SKM-1 (cell line): ENCODE data around the gene LIN7B.
"Not testable (repeated sequence)": the region's sequence is repeated elsewhere in the genome, so short reads cannot be mapped to it uniquely, and the experiment has no call there.

Experiments used
- DNase-seq: peaks from one replicate; lab custom pipeline; 2025; ENCODE audit not compliant: unreplicated experiment; lab: John Stamatoyannopoulos, UW

Gene LIN7B

DNA sequence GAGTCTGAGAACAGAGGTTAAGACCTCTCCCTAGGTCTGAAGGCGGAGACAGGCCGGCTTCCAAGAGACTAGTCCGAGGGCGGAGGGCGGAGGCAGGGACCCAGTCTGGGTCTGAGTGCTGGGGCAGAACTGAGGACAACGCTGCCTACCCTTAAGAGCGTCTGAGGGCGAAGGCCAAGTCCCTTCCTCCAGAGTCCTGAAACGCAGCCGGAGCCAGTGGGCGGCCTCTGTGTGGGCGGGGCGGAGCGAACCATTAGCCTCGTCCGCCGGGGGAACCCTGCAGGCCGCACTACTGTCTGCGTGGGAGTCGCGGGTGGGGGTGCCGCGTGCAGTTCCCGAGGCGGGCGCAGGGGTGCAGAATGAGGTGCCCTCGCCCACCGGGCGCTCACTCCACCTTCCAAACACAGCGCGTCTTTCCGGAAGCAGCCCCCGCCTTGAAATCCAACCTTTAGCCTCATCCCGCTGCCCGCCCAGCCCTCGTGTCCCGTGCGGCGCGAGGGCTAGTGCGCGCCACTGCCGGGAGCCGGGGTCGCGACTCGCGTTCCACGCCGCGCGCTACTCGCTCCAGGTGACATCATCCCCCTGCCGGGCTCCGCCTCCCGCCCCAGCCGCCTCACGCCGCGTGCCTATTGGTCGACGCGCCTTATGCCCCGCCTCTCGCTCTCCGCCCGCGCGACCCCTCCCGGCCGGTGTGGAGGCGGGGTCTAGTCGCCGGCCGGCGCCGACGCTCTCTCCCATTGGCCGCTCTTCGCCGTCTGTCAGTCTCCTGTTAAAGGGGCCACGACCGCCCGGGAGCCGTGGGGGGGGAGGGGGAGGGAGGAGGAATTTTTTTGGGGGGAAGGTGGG lies 4.6 kb downstream of the LIN7B start, which contains the start of gene C19orf73:
Gene C19orf73 (minus strand): TSS at position 579 of the 846 bp plus-strand sequence. CDS start 121 bp downstream, at position 458.
- peak; percentile 55 for DNase-seq

DNA sequence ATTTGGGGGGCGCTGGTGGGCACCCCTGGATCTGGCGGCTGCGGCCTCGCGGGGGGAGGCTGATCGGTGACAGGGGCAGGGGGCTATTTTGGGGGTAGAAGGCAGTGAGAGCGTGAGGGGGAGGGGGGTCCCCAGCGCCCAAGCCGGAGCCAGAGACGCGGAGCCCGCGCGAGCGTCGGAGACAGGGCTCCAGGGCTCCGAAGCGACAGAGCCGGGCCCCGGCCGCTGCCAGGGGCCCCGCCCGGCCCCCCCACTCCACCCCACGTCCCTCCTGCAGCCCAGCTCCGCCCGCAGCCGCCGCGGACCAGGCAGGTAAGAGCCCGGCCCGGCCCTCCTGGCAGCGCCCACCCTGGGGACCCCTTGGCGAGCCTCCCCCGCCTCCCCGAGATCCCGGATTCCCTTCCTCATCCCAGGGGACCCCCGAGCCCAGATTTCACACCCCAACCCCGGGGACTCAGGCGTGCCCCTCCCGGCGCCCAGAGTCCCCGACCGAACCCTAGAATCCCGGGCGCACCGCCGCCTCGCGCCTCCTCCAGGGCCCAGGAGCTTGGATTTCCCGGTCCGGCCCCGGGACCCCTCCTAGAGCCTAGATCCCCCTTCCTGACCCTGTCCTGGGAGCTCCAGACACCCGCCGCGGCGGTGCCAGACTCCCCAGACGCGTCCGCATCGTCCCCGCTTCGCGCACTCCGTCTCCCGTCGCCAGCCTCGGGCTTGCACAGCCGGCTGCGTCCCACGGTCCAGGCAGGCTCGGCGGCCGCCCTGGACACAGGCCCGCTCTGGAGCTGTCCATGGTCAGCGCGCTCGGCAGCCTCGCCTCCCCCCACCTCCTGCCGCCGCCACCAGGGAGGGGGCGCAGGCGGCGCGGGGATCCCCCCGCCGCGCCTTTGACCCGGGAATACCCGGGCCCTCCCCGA lies 5.5 kb downstream of the LIN7B start, which contains the start of gene PPFIA3:
Gene PPFIA3 (plus strand): TSS at position 134 of the 914 bp plus-strand sequence. CDS start 8,330 bp downstream, outside the sequence.
- DNase-seq, result no peak

DNA sequence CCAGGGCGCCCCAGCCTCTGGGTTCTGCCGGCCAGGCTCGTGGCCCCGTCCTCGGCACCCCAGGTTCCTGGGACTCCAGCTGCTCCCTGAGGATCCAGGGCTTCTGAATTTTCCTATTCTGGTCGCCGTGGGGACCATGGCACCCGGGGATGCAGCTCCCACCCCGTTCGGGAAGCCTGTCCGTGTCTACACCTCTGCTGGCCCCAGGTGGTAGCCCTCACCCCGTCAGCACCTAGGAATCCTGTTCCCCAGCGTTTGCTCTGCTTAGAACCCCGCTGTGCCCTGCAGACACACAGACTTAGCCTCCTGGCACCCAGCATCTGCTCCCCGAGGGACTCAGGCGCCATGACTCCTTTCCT lies 6.1 kb downstream of the LIN7B start:
- DNase-seq, result no peak

DNA sequence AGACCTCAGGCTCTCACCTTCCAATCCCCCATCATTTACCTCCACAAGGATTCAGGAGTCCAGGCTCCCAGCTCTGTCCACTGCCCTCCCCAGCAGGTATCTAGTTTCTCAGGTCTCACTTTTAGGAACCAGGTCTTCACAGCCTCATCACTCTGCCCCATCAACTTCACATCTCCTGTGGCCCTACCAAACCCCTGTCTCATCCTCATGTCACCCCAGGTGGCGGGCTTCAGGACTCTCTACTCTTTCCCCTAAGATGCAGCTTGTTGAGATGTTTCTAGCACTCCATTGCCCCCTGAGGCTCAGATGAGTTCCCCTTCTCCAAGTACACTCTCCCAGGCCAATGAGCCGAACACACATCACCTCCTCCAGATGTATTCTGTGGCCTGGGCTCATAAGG lies 6.7 kb downstream of the LIN7B start:
- DNase-seq, result no peak

DNA sequence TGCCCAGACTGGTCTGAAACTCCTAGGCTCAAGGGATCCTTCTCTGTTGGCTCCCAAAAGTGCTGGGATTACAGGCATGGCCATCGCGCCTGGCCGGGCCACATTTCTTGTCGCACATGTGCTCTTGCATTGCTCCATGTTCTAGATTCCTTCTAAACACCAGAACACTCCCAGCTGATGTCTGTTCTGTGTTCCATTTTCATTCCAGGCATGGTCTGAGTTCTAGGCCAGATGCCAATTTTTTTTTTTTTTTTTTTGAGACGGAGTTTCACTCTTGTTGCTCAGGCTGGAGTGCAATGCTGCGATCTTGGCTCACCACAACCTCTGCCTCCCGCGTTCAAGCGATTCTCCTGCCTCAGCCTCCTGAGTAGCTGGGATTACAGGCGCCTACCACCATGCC lies 7.7 kb downstream of the LIN7B start:
- not testable (repeated sequence) for DNase-seq

DNA sequence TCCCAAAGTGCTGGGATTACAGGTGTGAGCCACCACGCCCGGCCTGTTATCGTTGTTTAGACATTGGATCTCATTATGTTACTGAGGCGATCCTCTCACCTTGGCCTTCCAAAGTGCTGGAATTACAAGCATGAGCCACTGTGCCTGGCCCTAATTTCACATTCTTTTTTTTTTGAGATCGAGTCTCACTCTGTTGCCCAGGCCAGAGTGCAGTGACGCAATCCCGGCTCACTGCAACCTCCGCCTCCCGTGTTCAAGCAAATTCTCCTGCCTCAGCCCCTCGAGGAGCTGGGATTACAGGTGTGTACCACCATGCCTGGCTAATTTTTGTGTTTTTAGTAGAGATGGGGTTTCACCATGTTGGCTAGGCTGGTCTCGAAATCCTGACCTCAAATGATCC lies 9.1 kb downstream of the LIN7B start:
- DNase-seq, result not testable (repeated sequence)

DNA sequence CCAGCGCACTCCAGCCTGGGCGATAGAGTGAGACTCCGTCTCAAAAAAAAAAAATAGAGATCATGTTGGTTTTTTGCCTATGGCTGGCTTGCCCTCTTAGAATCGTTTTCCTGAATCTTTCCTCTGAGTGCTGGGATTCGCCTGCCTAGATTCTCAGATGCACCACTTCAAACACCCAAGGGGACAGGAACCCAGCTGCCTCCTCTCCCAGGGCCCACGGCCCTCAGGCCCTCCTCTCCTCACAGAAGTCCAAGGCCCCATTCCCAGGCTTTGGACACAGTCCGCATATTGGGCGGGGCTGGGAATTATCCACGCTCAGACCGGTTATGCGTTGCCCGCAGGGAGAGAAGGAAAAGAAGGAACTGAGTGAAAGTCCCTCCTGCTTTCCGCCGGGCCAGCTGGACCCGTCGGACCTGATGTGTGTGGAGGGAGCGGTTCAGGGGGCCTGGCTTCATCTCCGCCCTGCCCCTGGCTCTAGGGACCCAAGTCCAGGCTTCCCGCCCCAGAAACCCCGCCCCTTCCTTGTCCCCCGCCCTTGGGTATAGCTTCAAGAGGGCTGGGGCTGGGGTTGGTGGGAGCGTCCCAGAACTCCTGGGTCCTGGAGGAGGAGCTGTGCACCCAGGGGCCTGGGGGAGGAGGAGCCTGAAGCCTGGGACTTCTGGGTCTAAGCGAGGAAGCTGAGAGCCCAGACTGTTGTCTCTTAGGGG lies 11.0 kb downstream of the LIN7B start:
- no peak for DNase-seq

DNA sequence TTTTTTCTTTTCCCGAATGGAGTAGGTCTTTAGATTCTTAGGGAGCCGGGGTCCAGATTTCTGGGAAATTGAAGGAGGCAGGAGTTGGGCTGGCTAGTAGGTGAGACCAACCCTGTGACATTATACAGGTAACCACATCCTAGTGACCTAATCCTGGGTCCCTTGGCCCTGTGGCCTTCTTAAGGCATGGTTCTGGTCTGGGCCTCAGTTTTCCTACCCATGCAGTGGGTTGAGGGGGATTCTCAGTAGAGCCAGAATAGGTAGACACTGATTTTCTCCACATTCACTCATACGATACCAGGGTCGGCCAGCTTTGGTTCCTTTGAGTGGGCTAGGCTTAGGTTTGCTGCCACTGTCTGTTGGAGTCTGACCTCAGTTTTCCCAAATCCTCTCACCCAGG lies 12.4 kb downstream of the LIN7B start:
- no peak for DNase-seq

DNA sequence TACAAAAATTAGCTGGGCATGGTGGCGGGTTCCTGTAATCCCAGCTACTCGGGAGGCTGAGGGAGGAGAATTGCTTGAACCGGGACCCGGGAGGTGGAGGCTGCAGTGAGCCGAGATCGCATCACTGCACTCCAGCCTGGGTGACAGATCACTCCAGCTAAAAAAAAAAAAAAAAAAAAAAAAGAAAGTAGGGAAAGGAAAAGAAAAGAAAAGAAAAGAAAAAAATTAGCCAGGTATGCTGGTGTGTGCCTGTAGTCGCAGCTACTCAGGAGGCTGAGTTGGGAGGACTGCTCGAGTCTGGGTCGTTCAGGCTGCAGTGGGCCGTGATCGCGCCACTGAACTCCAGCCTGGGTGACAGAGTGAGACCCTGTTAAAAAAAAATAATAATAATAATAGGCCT lies 13.1 kb downstream of the LIN7B start:
- not testable (repeated sequence) for DNase-seq

DNA sequence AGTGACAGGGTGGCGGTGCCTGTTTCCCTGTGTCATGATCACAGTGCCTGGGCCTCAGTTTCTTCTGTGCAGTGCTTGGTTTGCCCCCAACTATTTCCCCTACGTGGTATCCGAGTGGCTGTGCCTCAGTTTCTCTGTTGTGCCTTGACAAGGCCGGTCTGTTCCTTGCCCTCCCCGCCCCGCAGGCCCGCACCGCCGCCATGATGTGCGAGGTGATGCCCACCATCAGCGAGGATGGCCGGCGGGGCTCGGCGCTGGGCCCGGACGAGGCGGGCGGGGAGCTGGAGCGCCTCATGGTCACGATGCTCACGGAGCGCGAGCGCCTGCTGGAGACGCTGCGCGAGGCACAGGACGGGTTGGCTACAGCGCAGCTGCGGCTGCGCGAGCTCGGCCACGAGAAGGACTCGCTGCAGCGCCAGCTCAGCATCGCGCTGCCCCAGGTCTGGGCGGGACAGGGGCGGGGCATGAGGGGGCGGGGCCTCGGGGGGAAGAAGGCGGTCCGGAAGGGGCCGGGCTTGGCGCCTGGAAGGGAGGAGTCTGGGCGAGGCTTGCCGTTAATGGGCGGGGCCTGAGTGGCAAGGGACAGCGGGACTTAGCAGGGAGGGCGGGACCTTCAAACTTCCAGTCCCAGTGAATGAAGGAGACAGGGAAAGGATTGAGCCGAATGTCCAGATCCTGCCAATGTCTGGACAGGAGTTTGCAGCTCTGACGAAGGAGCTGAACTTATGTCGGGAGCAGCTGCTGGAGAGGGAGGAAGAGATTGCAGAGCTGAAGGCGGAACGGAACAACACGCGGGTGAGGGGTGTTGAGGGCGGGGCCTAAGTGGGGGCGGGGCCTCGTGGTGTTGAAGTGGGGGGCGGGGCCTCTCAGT lies 13.7 kb downstream of the LIN7B start:
- DNase-seq, result peak; percentile 39

DNA sequence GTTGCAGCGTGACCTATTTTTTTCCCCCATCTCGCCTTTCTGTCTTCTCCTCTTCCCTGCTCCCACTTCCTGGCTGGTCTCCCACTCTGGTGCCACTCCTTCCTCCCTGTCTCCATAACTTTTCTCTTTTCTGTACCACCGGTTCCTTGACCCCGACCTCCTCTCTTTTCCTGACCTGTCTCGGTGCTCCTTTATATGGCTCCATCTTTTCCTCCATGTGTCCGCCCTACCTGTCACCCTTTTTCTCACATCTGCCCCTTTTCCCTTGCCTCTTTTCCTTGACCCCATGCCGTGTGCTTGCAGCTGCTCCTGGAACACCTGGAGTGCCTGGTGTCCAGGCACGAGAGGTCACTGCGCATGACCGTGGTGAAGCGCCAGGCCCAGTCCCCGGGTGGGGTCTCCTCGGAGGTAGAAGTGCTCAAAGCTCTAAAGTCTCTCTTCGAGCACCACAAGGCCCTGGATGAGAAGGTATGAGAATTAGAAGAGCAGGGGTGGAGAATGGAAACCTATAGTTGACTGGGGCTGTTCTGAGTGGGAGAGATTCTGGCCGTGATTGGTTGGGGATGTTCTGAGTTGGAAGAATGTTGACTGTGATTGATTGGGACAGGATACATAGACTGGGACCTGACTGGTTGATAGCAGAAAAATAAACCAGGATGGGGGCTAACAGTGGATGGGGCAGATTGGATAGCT lies 14.5 kb downstream of the LIN7B start:
- DNase-seq, result no peak

DNA sequence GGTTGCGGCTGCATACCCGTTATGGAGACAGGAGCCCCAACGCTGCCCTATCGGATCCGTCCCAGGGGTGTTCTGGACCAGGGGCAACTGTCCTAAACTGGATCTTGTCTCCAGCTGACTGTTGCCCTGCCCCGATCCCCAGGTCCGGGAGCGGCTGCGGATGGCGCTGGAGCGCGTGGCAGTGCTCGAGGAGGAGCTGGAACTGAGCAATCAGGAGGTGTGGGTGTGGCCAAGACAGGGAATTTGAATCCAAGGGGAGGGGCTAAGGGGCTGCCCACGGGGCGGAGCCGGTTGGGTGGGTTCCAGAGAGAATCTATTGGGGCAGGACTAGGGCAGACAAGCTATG lies 15.0 kb downstream of the LIN7B start:
- DNase-seq, result no peak

DNA sequence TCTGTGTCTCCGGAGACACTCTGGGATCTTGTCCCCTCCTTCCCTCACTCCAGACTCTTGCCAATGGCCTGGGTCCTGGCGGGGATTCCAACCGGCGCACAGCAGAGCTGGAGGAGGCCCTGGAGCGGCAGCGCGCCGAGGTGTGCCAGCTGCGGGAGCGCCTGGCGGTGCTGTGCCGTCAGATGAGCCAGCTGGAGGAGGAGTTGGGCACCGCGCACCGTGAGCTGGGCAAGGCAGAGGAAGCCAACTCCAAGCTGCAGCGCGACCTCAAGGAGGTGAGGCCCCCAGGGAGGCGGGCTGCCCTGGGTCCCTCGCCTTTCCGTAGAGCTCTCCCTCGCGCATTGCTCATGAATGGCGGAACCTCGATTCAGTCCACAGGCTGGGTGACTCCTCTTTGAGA lies 16.2 kb downstream of the LIN7B start:
- DNase-seq, result no peak

DNA sequence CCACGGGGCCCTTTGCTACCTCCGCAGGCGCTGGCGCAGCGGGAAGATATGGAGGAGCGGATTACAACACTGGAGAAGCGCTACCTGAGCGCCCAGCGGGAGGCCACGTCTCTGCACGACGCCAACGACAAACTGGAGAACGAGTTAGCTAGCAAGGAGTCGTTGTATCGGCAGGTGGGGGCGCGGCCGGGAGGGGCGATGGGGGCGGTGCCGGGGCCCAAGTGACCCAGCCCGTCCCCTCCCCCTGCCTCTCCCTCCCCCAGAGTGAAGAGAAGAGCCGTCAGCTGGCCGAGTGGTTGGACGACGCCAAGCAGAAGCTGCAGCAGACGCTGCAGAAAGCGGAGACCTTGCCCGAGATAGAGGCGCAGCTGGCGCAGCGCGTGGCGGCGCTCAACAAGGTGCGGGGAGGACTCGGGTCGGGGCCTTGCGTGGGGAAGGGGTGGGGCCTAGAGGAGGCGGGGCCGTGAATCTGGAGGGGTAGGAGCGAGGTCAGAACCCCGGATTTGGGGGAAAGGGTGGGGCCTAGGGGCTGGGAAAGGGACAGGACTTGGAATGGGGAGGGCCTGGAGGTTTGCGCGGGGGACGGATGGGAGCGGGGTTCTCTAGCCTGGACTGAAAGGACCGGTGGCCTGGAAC lies 18.9 kb downstream of the LIN7B start:
- DNase-seq, result no peak

DNA sequence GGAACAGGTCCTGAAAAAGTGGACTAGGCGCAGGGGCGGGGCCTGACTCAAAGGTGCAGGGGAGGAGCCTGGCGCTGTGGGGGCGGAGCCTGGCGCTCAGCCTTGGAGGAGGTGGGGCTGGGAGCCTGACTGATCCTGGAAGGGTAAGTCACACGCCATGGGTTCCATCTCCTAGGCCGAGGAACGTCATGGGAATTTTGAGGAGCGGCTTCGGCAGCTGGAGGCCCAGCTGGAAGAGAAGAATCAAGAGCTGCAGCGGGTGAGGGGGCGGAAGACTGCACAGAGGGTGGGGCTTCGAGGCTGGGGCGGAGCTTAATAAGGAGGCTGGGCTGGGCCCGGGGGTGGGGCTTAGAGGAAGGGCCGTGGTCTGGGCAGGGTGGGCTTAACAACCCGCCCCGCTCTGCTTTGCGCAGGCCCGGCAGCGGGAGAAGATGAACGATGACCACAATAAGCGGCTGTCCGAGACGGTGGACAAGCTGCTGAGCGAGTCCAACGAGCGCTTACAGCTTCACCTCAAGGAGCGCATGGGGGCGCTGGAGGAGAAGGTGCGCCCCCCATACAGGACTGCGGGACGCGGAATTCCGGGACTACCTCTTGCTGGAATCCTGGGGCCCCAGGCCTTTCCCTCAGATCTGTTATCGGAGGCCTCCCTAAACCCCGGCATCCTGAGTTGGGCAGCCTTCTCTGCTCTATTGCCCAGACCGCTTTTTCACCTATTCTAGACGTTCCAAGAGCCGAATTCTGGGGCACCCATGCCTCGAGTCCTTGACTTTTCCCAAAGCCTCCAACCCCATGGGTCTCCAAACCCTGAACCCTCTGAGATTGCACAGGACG lies 19.7 kb downstream of the LIN7B start:
- no peak for DNase-seq

DNA sequence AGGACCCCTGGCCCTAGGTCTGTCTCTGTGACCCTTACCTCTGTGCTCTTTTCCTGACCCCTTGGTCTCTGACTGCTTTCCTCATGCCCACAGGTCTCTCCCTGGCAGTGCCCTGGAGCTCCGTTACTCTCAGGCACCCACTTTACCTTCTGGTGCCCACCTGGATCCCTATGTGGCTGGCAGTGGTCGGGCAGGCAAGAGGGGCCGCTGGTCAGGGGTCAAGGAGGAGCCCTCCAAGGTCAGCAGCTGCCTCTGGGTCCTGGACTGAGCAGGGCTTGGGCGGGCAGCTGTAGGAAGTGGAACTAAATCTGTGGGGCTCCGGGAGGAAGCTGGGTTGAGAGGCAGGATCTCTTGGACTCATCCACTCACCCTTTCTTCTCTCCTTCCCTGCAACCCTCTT lies 21.5 kb downstream of the LIN7B start:
- DNase-seq, result no peak

DNA sequence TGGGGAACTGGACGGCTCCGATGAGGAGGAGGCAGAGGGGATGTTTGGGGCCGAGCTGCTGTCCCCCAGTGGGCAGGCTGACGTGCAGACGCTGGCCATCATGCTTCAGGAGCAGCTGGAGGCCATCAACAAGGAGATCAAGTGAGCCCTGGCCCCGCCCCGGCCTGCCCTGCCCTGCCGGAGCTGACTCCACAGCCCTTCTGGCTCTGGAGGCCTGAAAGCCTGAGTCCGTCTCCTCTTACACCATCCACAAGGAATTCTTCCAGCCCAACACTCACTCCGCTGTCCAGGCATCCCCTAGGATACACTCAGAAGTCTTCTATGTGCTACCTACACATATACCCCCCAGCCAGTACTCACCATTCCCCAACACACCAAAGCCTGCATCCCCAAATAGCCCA lies 22.6 kb downstream of the LIN7B start:
- DNase-seq, result no peak

DNA sequence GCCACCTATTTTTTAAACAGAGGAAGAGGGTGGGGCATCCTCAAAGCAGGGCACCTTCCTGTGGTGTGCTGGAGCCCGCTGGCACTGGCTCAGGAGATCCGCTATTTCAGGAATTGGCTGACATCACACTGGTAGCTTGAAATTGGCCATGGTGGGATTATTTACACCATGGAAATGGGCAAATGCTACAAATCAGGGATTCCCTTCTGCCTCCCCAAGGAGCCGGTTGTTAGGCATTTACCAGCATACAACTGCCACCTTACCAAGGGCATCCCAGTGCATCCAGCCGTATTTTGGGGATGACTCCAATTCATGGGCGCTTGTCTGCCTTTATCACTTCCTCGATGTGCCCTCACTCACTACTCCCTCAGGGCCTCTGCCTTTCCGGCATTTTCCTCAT lies 26.8 kb downstream of the LIN7B start:
- DNase-seq, result no peak
